Large intestine (tissue), 3 donors: ENCODE data around the gene PAOX. TPM values are rescaled to one million over a fixed set of nuclear protein-coding genes. Genes with fewer than 3 reads are reported as not detected.

ENCODE experiments used
- DNase-seq, 2 donors: peaks; one replicate each; pipeline versions ENCODE4 v3.0.0 to v3.0.0-alpha.2; 2013
- H3K27ac ChIP-seq: one replicate; pipeline ENCODE4 v1.5.1; 2013; ENCODE audit warnings: low read length
- H3K27me3 ChIP-seq: 2 replicates; pipeline ENCODE4 v1.6.1; 2013; ENCODE audit warnings: low read length; ENCODE audit not compliant: control insufficient read depth, insufficient read depth
- H3K36me3 ChIP-seq: 2 replicates; pipeline ENCODE4 v1.6.1; 2013; ENCODE audit warnings: low read length; ENCODE audit not compliant: control insufficient read depth, insufficient read depth
- H3K4me1 ChIP-seq: one replicate; pipeline ENCODE4 v1.6.1; 2013; ENCODE audit warnings: low read length; ENCODE audit not compliant: control insufficient read depth, insufficient read depth
- H3K4me3 ChIP-seq: one replicate; pipeline ENCODE4 v1.5.1; 2013; ENCODE audit warnings: low read length
- H3K9me3 ChIP-seq: one replicate; pipeline ENCODE4 v1.6.1; 2013; ENCODE audit warnings: mild to moderate bottlenecking, low read depth, low read length, moderate library complexity; ENCODE audit not compliant: control insufficient read depth
- WGBS: methylation state at CpG from one replicate; pipeline ENCODE4 v1.1.5; 2013; ENCODE audit warnings: low lambda C conversion rate; ENCODE audit not compliant: insufficient coverage; 5-methylcytosine and 5-hydroxymethylcytosine counted together
- polyA plus RNA-seq: library from polyadenylated mRNA; unstranded; fragments of 120-200 nt; gene quantifications from one replicate; pipeline ENCODE4 v1.2.1, GENCODE V29; 2013

Gene PAOX
- polyA plus RNA-seq, 1 donor: 9.8 TPM

GRCh38 chr10:133350283-133350949, 28.6 kb upstream of the PAOX start:
- no peak for DNase-seq
- no CpG with 5 or more reads among the region's 12 CpGs for WGBS
- Histone ChIP-seq H3K4me3 (no peak overlapping the region), H3K9me3 (peaks cover 8% of the 10 kb centered on the region), H3K36me3 (peaks cover 20% of the 10 kb centered on the region), H3K27me3 (no peaks in the 10 kb centered on the region), H3K4me1 (peaks cover 27% of the 10 kb centered on the region), H3K27ac (no peak overlapping the region)

GRCh38 chr10:133350950-133351329, 28.1 kb upstream of the PAOX start:
- no peak for DNase-seq
- H3K4me1 ChIP-seq: peaks cover 31% of the 10 kb centered on the region
- no peaks in the 10 kb centered on the region for H3K27me3 ChIP-seq
- peaks cover 25% of the 10 kb centered on the region for H3K36me3 ChIP-seq
- WGBS: no CpG with 5 or more reads among the region's 13 CpGs
- no peak overlapping the region for H3K27ac ChIP-seq
- H3K4me3 ChIP-seq: no peak overlapping the region
- H3K9me3 ChIP-seq: peaks cover 7% of the 10 kb centered on the region

GRCh38 chr10:133351408-133352318, 27.4 kb upstream of the PAOX start:
- DNase-seq: no peak
- Histone ChIP-seq H3K4me3 (no peak overlapping the region), H3K4me1 (peaks cover 38% of the 10 kb centered on the region), H3K36me3 (peaks cover 30% of the 10 kb centered on the region), H3K27me3 (no peaks in the 10 kb centered on the region), H3K9me3 (peaks cover 7% of the 10 kb centered on the region), H3K27ac (no peak overlapping the region)
- WGBS: no CpG with 5 or more reads among the region's 24 CpGs

GRCh38 chr10:133353202-133353959, 25.7 kb upstream of the PAOX start:
- peaks cover 11% of the 10 kb centered on the region for H3K9me3 ChIP-seq
- no CpG with 5 or more reads among the region's 16 CpGs for WGBS
- H3K27ac ChIP-seq: no peak overlapping the region
- H3K27me3 ChIP-seq: no peaks in the 10 kb centered on the region
- peaks cover 30% of the 10 kb centered on the region for H3K36me3 ChIP-seq
- peaks cover 36% of the 10 kb centered on the region for H3K4me1 ChIP-seq
- no peak for DNase-seq
- H3K4me3 ChIP-seq: no peak overlapping the region

- Histone ChIP-seq H3K9me3 (peaks cover 15% of the 10 kb centered on the region), H3K4me3 (no peak overlapping the region), H3K4me1 (peaks cover 38% of the 10 kb centered on the region), H3K27ac (no peak overlapping the region), H3K36me3 (peaks cover 30% of the 10 kb centered on the region), H3K27me3 (no peaks in the 10 kb centered on the region)
- no peak for DNase-seq
- 100% methylated on average over 1 of the region's 16 CpGs for WGBS
These were observed 25.0 kb upstream of the PAOX start for GRCh38 chr10:133353988-133354605.

GRCh38 chr10:133354672-133355240, 24.3 kb upstream of the PAOX start:
- no peak for DNase-seq
- Histone ChIP-seq H3K4me3 (no peak overlapping the region), H3K27ac (no peak overlapping the region), H3K27me3 (no peaks in the 10 kb centered on the region), H3K9me3 (peaks cover 14% of the 10 kb centered on the region), H3K4me1 (peaks cover 34% of the 10 kb centered on the region), H3K36me3 (peaks cover 30% of the 10 kb centered on the region)
- no CpG with 5 or more reads among the region's 14 CpGs for WGBS

- WGBS: no CpG with 5 or more reads among the region's 6 CpGs
- Histone ChIP-seq H3K4me1 (peaks cover 35% of the 10 kb centered on the region), H3K9me3 (peaks cover 14% of the 10 kb centered on the region), H3K27me3 (no peaks in the 10 kb centered on the region), H3K4me3 (no peak overlapping the region), H3K27ac (no peak overlapping the region), H3K36me3 (peaks cover 30% of the 10 kb centered on the region)
- no peak for DNase-seq
These were observed 23.8 kb upstream of the PAOX start for GRCh38 chr10:133355266-133355665.

- Histone ChIP-seq H3K27ac (no peak overlapping the region), H3K36me3 (peaks cover 28% of the 10 kb centered on the region), H3K27me3 (no peaks in the 10 kb centered on the region), H3K9me3 (peaks cover 12% of the 10 kb centered on the region), H3K4me3 (no peak overlapping the region), H3K4me1 (peaks cover 38% of the 10 kb centered on the region)
- no CpG with 5 or more reads among the region's 3 CpGs for WGBS
- no peak for DNase-seq
These were observed 23.1 kb upstream of the PAOX start for GRCh38 chr10:133355991-133356390.

- peaks cover 10% of the 10 kb centered on the region for H3K9me3 ChIP-seq
- WGBS: no CpG with 5 or more reads among the region's 27 CpGs
- no peaks in the 10 kb centered on the region for H3K27me3 ChIP-seq
- H3K4me3 ChIP-seq: peak overlapping the region; percentile 38
- DNase-seq: no peak
- peaks cover 28% of the 10 kb centered on the region for H3K36me3 ChIP-seq
- H3K27ac ChIP-seq: no peak overlapping the region
- H3K4me1 ChIP-seq: peaks cover 38% of the 10 kb centered on the region
These were observed 22.3 kb upstream of the PAOX start for GRCh38 chr10:133356549-133357284.
